GM18499 (cell line): ENCODE results near the gene CCDC187.

Source experiments
- ATAC-seq: cut with Tn5 transposase; IDR thresholded peaks from one replicate; pipeline ENCODE4 v1.9.1; 2021; ENCODE audit warnings: moderate number of reproducible peaks; ENCODE audit not compliant: insufficient read depth, unreplicated experiment

The CCDC187 gene

GRCh38 chr9:136233868-136234267 is 70.0 kb downstream of the CCDC187 start:
- no peak for ATAC-seq

GRCh38 chr9:136233411-136233810 is 70.5 kb downstream of the CCDC187 start:
- ATAC-seq: no peak

GRCh38 chr9:136232969-136233368 is 70.9 kb downstream of the CCDC187 start:
- ATAC-seq: no peak

GRCh38 chr9:136231478-136232297 is 72.2 kb downstream of the CCDC187 start:
- ATAC-seq: no peak

GRCh38 chr9:136230773-136231172 is 73.1 kb downstream of the CCDC187 start:
- ATAC-seq: no peak

GRCh38 chr9:136230365-136230764 is 73.5 kb downstream of the CCDC187 start:
- no peak for ATAC-seq

- ATAC-seq: no peak
Measured at GRCh38 chr9:136229096-136230065, 74.5 kb downstream of the CCDC187 start.

- no peak for ATAC-seq
Measured at GRCh38 chr9:136228107-136228875, 75.6 kb downstream of the CCDC187 start.

- ATAC-seq: no peak
Measured at GRCh38 chr9:136226680-136227407, 77.0 kb downstream of the CCDC187 start.

- ATAC-seq: no peak
Measured at GRCh38 chr9:136225748-136226679, 77.9 kb downstream of the CCDC187 start.

GRCh38 chr9:136225366-136225747 is 78.5 kb downstream of the CCDC187 start:
- ATAC-seq: no peak

- ATAC-seq: no peak
Measured at GRCh38 chr9:136223871-136224640, 79.8 kb downstream of the CCDC187 start.

GRCh38 chr9:136222906-136223285 is 81.0 kb downstream of the CCDC187 start:
- no peak for ATAC-seq

- no peak for ATAC-seq
Measured at GRCh38 chr9:136222166-136222905, 81.6 kb downstream of the CCDC187 start.

- no peak for ATAC-seq
Measured at GRCh38 chr9:136220017-136220729, 83.7 kb downstream of the CCDC187 start.

- ATAC-seq: no peak
Measured at GRCh38 chr9:136219276-136219675, 84.6 kb downstream of the CCDC187 start.

GRCh38 chr9:136218673-136219072 is 85.2 kb downstream of the CCDC187 start:
- ATAC-seq: no peak
